HFFc6 (cell line): ENCODE data around the gene GRB14. TPM values are rescaled to one million over a fixed set of nuclear protein-coding genes. Genes with fewer than 3 reads are reported as not detected.

Experiments used
- DNase-seq: peaks from one replicate; pipeline ENCODE4 v3.0.0-alpha.2; 2018
- H3K27ac Mint-ChIP-seq: 2 replicates; pipeline ENCODE4 v1.8.0; 2020; ENCODE audit warnings: mild to moderate bottlenecking, mixed read lengths
- H3K27me3 Mint-ChIP-seq: 2 replicates; pipeline ENCODE4 v1.8.0; 2021; ENCODE audit warnings: mild to moderate bottlenecking, moderate library complexity, mixed read lengths; ENCODE audit not compliant: insufficient read depth
- H3K36me3 Mint-ChIP-seq: 2 replicates; pipeline ENCODE4 v1.8.0; 2021; ENCODE audit warnings: low read depth, mixed read lengths
- H3K4me1 Mint-ChIP-seq: 2 replicates; pipeline ENCODE4 v1.8.0; 2020; ENCODE audit warnings: low read depth, mixed read lengths
- H3K4me3 Mint-ChIP-seq: 2 replicates; pipeline ENCODE4 v1.8.0; 2020; ENCODE audit warnings: mild to moderate bottlenecking, moderate library complexity, mixed read lengths
- H3K9me3 Mint-ChIP-seq: 2 replicates; pipeline ENCODE4 v1.8.0; 2020; ENCODE audit warnings: mild to moderate bottlenecking, mixed read lengths
- long read RNA-seq: library from polyadenylated mRNA; unstranded; transcript quantifications from one replicate; pipeline ENCODE4 v2.0.0, GENCODE V29; 2019
- total RNA-seq, 6 experiments: library from RNA; stranded (reverse); fragmentation: NEBNext Ultra II Directional; extraction: Animal tissue kit (Norgen Biotek cat#: 25700); gene quantifications; 2 replicates in 1 of 6; 3 replicates in 5 of 6; pipeline ENCODE4 v1.2.3, GENCODE V29; 2021
- TF ChIP-seq, protein P1 (sequence below): fragments of 200-600 bp; sonication (generic); IDR thresholded peaks from 2 replicates; pipeline ENCODE4 v1.5.0; 2021; ENCODE audit warnings: antibody characterized with exemption, mild to moderate bottlenecking

The GRB14 gene
- under 1 TPM in 1 of 6 experiments, not detected in 5; 0.19 TPM for total RNA-seq
- long read RNA-seq: 0 reads

DNA sequence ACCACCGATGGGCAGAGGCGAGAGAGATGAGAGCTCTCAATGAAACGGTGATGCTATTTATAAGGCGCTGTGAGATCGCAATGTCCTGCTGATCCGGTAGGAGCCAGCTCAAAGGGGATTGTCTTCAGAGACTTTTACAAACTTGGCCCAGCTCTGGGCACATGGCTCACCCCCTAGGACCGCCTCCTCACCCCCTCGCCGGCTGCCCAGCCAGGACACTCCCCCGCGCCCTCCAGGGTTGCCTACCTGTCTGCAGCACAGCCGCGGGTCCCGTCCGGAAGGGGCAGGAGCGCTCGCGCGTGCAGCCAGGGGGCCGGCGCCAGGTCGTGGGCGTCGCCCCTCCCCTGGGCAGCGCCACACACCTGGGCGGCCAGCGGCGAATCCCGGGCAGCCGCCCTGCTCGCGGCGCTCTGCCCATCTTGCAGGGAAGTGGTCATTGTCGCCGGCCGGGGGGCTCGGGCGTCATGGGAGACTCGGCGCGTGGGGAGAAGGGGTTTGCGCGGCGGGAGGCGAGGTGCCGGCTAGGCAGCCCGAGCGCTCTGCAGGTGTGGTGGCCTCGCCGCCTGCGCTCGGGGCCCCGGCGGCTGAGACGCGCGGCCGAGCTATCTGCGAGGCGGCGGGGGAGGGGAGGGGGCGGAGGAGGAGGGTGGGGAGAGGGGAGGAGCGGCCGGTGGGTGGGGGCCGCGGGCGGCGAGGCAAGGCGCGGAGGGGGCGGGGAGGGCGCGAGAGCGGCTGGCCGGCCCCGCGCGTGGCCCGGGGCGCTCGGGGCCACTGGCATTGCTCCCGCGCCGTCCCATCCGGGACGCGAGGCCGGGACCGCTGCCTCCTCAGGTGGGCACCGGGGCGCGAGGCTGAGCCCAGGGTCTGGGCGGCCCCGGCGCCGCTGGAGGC is at the start of gene GRB14:
Gene GRB14 (minus strand): TSS at position 610 of the 891 bp plus-strand sequence. CDS start 173 bp downstream, at position 437.
- Mint-ChIP-seq H3K9me3 (no peaks in the 10 kb centered on the region), H3K4me1 (peaks cover 36% of the 10 kb centered on the region), H3K36me3 (no peaks in the 10 kb centered on the region), H3K27me3 (peaks cover 18% of the 10 kb centered on the region), H3K27ac (no peak within 1 kb of the TSS), H3K4me3 (peak within 1 kb of the TSS; percentile 79)
- DNase-seq: no peak
- TF ChIP-seq, protein P1, sequence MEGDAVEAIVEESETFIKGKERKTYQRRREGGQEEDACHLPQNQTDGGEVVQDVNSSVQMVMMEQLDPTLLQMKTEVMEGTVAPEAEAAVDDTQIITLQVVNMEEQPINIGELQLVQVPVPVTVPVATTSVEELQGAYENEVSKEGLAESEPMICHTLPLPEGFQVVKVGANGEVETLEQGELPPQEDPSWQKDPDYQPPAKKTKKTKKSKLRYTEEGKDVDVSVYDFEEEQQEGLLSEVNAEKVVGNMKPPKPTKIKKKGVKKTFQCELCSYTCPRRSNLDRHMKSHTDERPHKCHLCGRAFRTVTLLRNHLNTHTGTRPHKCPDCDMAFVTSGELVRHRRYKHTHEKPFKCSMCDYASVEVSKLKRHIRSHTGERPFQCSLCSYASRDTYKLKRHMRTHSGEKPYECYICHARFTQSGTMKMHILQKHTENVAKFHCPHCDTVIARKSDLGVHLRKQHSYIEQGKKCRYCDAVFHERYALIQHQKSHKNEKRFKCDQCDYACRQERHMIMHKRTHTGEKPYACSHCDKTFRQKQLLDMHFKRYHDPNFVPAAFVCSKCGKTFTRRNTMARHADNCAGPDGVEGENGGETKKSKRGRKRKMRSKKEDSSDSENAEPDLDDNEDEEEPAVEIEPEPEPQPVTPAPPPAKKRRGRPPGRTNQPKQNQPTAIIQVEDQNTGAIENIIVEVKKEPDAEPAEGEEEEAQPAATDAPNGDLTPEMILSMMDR: no peak

DNA sequence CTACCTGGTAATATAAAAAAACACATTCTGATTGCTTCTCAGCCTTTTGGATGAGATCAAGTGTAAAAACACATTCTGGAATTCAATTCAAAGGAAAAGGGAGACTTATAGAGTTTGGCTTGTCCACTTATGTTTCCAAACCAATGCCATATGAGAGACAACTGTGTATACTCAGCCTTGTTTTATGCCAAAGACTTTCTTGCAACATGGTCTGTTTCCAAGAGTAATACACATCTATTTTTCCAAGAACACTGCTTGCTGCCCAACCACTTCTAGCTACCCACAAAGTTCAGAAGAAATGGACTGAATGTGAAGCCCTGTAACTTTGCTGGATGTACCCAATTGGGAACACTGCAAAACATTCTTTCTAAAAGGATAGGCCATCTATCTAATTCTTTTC is 48.0 kb upstream of the GRB14 start:
- Mint-ChIP-seq H3K9me3 (no peaks in the 10 kb centered on the region), H3K27ac (no peak overlapping the region), H3K4me3 (no peak overlapping the region), H3K27me3 (no peaks in the 10 kb centered on the region), H3K4me1 (peaks cover 9% of the 10 kb centered on the region), H3K36me3 (0 out of 2 replicates have a peak, but pooled peaks cover 7% of the 10 kb centered on the region)
- TF ChIP-seq, protein P1: no peak
- DNase-seq: no peak

DNA sequence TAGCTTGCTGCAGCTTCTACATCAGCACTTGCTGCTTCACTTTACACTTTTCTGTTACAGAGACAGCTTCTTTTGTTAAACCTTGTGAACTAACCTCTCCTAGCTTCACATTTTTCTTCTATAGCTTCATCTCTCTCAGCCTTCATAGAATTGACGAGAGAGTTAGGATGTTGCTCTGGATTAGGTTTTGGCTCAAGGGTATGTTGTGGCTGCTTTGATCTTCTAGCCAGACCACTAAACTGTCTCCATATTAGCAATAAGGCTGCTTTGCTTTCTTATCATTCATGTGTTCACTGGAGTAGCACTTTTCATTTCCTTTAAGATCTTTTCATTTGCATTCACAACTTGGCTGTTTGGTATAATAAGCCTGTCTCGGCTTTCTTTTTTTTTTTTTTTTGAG is 46.3 kb upstream of the GRB14 start:
- 0 out of 2 replicates have a peak, but pooled peaks cover 8% of the 10 kb centered on the region for H3K36me3 Mint-ChIP-seq
- H3K27me3 Mint-ChIP-seq: no peaks in the 10 kb centered on the region
- H3K27ac Mint-ChIP-seq: no peak overlapping the region
- DNase-seq: no peak
- peaks cover 11% of the 10 kb centered on the region for H3K4me1 Mint-ChIP-seq
- TF ChIP-seq, protein P1: no peak
- no peaks in the 10 kb centered on the region for H3K9me3 Mint-ChIP-seq
- H3K4me3 Mint-ChIP-seq: no peak overlapping the region

DNA sequence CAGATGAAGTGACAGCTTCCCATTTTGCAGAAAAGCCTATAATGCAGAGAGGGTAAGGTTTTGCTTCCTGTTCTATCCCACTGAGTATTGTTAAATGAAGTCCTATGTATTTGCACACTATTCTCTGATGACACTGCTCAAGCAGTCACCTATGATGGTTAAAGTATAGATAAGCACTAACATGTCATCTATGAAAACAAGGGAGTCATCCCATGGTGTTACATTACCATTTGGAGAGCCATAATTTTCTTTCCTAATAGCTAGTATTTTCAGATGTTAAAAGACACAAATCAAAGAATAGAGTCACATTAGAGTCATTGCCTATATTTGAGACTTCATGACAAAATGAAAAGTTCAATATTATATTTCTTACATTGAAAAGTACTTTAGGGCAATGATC is 42.8 kb upstream of the GRB14 start:
- TF ChIP-seq, protein P1: no peak
- 0 out of 2 replicates have a peak, but pooled peaks cover 8% of the 10 kb centered on the region for H3K36me3 Mint-ChIP-seq
- peaks cover 14% of the 10 kb centered on the region for H3K4me1 Mint-ChIP-seq
- no peaks in the 10 kb centered on the region for H3K27me3 Mint-ChIP-seq
- no peak overlapping the region for H3K27ac Mint-ChIP-seq
- no peak for DNase-seq
- no peak overlapping the region for H3K4me3 Mint-ChIP-seq
- H3K9me3 Mint-ChIP-seq: no peaks in the 10 kb centered on the region

DNA sequence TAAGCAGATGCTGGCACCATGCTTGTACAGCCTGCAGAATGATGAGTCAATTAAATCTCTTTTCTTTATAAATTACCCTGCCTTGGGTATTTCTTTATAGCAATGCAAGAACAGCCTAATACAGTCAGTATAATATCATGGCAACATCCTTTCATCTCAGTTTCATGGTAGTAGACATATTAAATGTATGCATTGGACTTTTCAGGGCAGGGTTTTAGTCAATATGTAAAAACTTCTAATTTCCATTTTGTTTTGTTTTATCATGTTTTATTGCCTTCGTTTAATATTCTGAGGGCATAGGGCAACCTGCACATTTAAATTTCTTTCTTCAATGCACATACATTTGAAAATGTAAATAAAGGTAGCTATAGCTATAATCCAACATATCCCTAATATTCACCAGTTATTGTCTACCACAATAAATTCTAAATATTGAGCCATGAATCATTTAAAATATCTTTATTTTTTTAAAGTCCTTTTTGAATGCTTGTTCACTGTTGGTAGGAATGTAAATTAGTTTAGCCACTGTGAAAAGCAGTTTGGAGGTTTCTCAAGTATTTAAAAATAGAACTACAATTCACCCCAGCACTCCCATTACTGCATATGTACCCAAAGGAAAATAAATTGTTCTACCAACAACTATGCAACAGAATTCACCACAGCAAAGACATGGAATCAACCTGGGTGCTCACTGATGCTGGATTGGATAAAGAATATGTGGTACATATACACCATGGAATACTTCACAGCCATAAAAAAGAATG is 41.8 kb upstream of the GRB14 start:
- Mint-ChIP-seq H3K9me3 (no peaks in the 10 kb centered on the region), H3K27me3 (no peaks in the 10 kb centered on the region), H3K36me3 (0 out of 2 replicates have a peak, but pooled peaks cover 10% of the 10 kb centered on the region), H3K27ac (no peak overlapping the region), H3K4me3 (no peak overlapping the region), H3K4me1 (peaks cover 15% of the 10 kb centered on the region)
- TF ChIP-seq, protein P1: no peak
- no peak for DNase-seq
